ENCODE data around the gene P2RY4. TPM values are rescaled to one million over a fixed set of nuclear protein-coding genes. Genes with fewer than 3 reads are reported as not detected.
"Not testable (repeated sequence)": the region's sequence is repeated elsewhere in the genome, so short reads cannot be mapped to it uniquely, and the experiment has no call there.

Gene P2RY4
- total RNA-seq, 1 experiment from 2014 or later, result not detected

GRCh38 chrX:70253377-70254062 is 6.5 kb downstream of the P2RY4 start:
- no peak for DNase-seq (ENCODE audit: low read depth)

GRCh38 chrX:70252491-70252890 is 7.5 kb downstream of the P2RY4 start:
- in situ Hi-C loops (cut with HindIII; ENCODE audit: low pct_unique_long_range_greater_than_20kb, low sequenced_read_pairs), result no loop called here
- DNase-seq (ENCODE audit: low read depth), result no peak

More at GRCh38 chrX:70253377-70254062, 6.5 kb downstream of the P2RY4 start:
- in situ Hi-C loops (cut with HindIII; ENCODE audit: low pct_unique_long_range_greater_than_20kb, low sequenced_read_pairs), result no loop called here

- DNase-seq (ENCODE audit: low read depth), result no peak
- in situ Hi-C loops (cut with HindIII; ENCODE audit: low pct_unique_long_range_greater_than_20kb, low sequenced_read_pairs), result no loop called here
Measured at GRCh38 chrX:70247252-70247651, 12.8 kb downstream of the P2RY4 start.

- in situ Hi-C loops (cut with HindIII; ENCODE audit: low pct_unique_long_range_greater_than_20kb, low sequenced_read_pairs), result no loop called here
- no peak for DNase-seq (ENCODE audit: low read depth)
Measured at GRCh38 chrX:70244881-70245280, 15.1 kb downstream of the P2RY4 start.

- in situ Hi-C loops (cut with HindIII; ENCODE audit: low pct_unique_long_range_greater_than_20kb, low sequenced_read_pairs); DNase-seq (ENCODE audit: low read depth): not testable (repeated sequence)
Measured at GRCh38 chrX:70243601-70244000, 16.4 kb downstream of the P2RY4 start.

GRCh38 chrX:70241501-70241900 is 18.5 kb downstream of the P2RY4 start:
- no peak for DNase-seq (ENCODE audit: low read depth)
- in situ Hi-C loops (cut with HindIII; ENCODE audit: low pct_unique_long_range_greater_than_20kb, low sequenced_read_pairs), result no loop called here

- in situ Hi-C loops (cut with HindIII; ENCODE audit: low pct_unique_long_range_greater_than_20kb, low sequenced_read_pairs), result no loop called here
- no peak for DNase-seq (ENCODE audit: low read depth)
Measured at GRCh38 chrX:70240751-70241150, 19.3 kb downstream of the P2RY4 start.

- in situ Hi-C loops (cut with HindIII; ENCODE audit: low pct_unique_long_range_greater_than_20kb, low sequenced_read_pairs), result no loop called here
- no peak for DNase-seq (ENCODE audit: low read depth)
Measured at GRCh38 chrX:70234355-70234754, 25.6 kb downstream of the P2RY4 start, which contains the start of gene AWAT1. AWAT1 (plus strand) TSS chrX:70234655; CDS start chrX:70234696, 41 bp downstream.

GRCh38 chrX:70231666-70232065 is 28.3 kb downstream of the P2RY4 start:
- in situ Hi-C loops (cut with HindIII; ENCODE audit: low pct_unique_long_range_greater_than_20kb, low sequenced_read_pairs), result no loop called here
- DNase-seq (ENCODE audit: low read depth), result no peak

- no peak for DNase-seq (ENCODE audit: low read depth)
Measured at GRCh38 chrX:70226687-70227086, 33.3 kb downstream of the P2RY4 start.

GRCh38 chrX:70226048-70226447 is 34.0 kb downstream of the P2RY4 start:
- DNase-seq (ENCODE audit: low read depth), result no peak
- in situ Hi-C loops (cut with HindIII; ENCODE audit: low pct_unique_long_range_greater_than_20kb, low sequenced_read_pairs), result no loop called here

More at GRCh38 chrX:70226687-70227086, 33.3 kb downstream of the P2RY4 start:
- in situ Hi-C loops (cut with HindIII; ENCODE audit: low pct_unique_long_range_greater_than_20kb, low sequenced_read_pairs), result no loop called here

GRCh38 chrX:70219938-70220764 is 39.9 kb downstream of the P2RY4 start:
- in situ Hi-C loops (cut with HindIII; ENCODE audit: low pct_unique_long_range_greater_than_20kb, low sequenced_read_pairs), result no loop called here

GRCh38 chrX:70209570-70209969 is 50.4 kb downstream of the P2RY4 start:
- in situ Hi-C loops (cut with HindIII; ENCODE audit: low pct_unique_long_range_greater_than_20kb, low sequenced_read_pairs); DNase-seq (ENCODE audit: low read depth): not testable (repeated sequence)

More at GRCh38 chrX:70219938-70220764, 39.9 kb downstream of the P2RY4 start:
- peak; percentile 76 for DNase-seq (ENCODE audit: low read depth)

- DNase-seq (ENCODE audit: low read depth), result no peak
- in situ Hi-C loops (cut with HindIII; ENCODE audit: low pct_unique_long_range_greater_than_20kb, low sequenced_read_pairs), result no loop called here
Measured at GRCh38 chrX:70208479-70208878, 51.5 kb downstream of the P2RY4 start.

Other genes starting within 250 kb of the P2RY4 start
- not detected in 2 replicates for gene AWAT2, start 210.3 kb downstream of the P2RY4 start, total RNA-seq (2014; rRNA removed; shearing (Covaris generic); ENCODE audit: low replicate concordance)
- not detected in 2 replicates for gene OTUD6A, start 197.7 kb downstream of the P2RY4 start, total RNA-seq (2014; rRNA removed; shearing (Covaris generic); ENCODE audit: low replicate concordance)
- 64.9 and 95.2 TPM in 2 replicates for gene IGBP1, start 126.8 kb downstream of the P2RY4 start, total RNA-seq (2014; rRNA removed; shearing (Covaris generic); ENCODE audit: low replicate concordance)
- not detected in 2 replicates for gene DGAT2L6, start 82.7 kb downstream of the P2RY4 start, total RNA-seq (2014; rRNA removed; shearing (Covaris generic); ENCODE audit: low replicate concordance)
- not detected in 2 replicates for gene AWAT1, start 25.5 kb downstream of the P2RY4 start, total RNA-seq (2014; rRNA removed; shearing (Covaris generic); ENCODE audit: low replicate concordance)
- not detected in 2 replicates for gene ARR3, start 8.1 kb upstream of the P2RY4 start, total RNA-seq (2014; rRNA removed; shearing (Covaris generic); ENCODE audit: low replicate concordance)
- gene RAB41, start 22.0 kb upstream of the P2RY4 start, total RNA-seq (2014; rRNA removed; shearing (Covaris generic); ENCODE audit: low replicate concordance), result not detected in 2 replicates
- 31.7 and 51.1 TPM in 2 replicates for gene PDZD11, start 29.7 kb upstream of the P2RY4 start, total RNA-seq (2014; rRNA removed; shearing (Covaris generic); ENCODE audit: low replicate concordance)
- gene KIF4A, start 29.9 kb upstream of the P2RY4 start, total RNA-seq (2014; rRNA removed; shearing (Covaris generic); ENCODE audit: low replicate concordance), result 18.1 and 19.9 TPM in 2 replicates
- gene GDPD2, start 163.1 kb upstream of the P2RY4 start, total RNA-seq (2014; rRNA removed; shearing (Covaris generic); ENCODE audit: low replicate concordance), result not detected in 2 replicates
- 25.6 and 56.5 TPM in 2 replicates for gene DLG3, start 184.6 kb upstream of the P2RY4 start, total RNA-seq (2014; rRNA removed; shearing (Covaris generic); ENCODE audit: low replicate concordance)